H1 (cell line): ENCODE data around the gene WTIP. TPM values are rescaled to one million over a fixed set of nuclear protein-coding genes. Genes with fewer than 3 reads are reported as not detected.

Source experiments
- CTCF ChIA-PET: fragments of 300-600 bp; sonication (Branson Sonifier 250); formaldehyde crosslinking; loops from one replicate; lab custom pipeline; 2021; ENCODE audit not compliant: partially characterized antibody; lab: Charles Lee
- POLR2A ChIA-PET: fragments of 300-600 bp; sonication (Branson Sonifier 250); formaldehyde crosslinking; loops from one replicate; lab custom pipeline; 2021; ENCODE audit warnings: inconsistent platforms; ENCODE audit not compliant: partially characterized antibody; lab: Charles Lee
- DNase-seq, 2 experiments: peaks; one replicate each; pipeline versions ENCODE4 v3.0.0 to v3.0.0-alpha.2; 2010 to 2022; ENCODE audit warnings: low spot score in 2 of 2, low read depth in 1 of 2, mixed read lengths in 1 of 2
- FAIRE-seq: peaks from 2 replicates; lab custom pipeline; 2011; peaks lifted over from hg19 to GRCh38; lab: Jason Lieb, UNC
- H2AFZ ChIP-seq: 2 replicates; pipeline ENCODE4 v1.8.1; 2012; ENCODE audit warnings: low read length, inconsistent platforms
- H2AK5ac ChIP-seq: 2 replicates; pipeline ENCODE4 v1.6.1; 2013; ENCODE audit warnings: low read depth, low read length
- H2BK120ac ChIP-seq: replicated peaks from 2 replicates; pipeline ENCODE3; 2013; ENCODE audit warnings: low read depth, low read length, inconsistent platforms
- H2BK12ac ChIP-seq: 2 replicates; pipeline ENCODE4 v1.6.1; 2013; ENCODE audit warnings: low read depth, low read length
- H2BK15ac ChIP-seq: 2 replicates; pipeline ENCODE4 v1.6.1; 2013; ENCODE audit warnings: low read length
- H2BK20ac ChIP-seq: 2 replicates; pipeline ENCODE4 v1.6.1; 2013; ENCODE audit warnings: low read length
- H2BK5ac ChIP-seq: 2 replicates; pipeline ENCODE4 v1.6.1; 2013; ENCODE audit warnings: low read depth, low read length
- H3K14ac ChIP-seq: 2 replicates; pipeline ENCODE4 v1.6.1; 2013; ENCODE audit warnings: inconsistent platforms; ENCODE audit not compliant: insufficient read length
- H3K18ac ChIP-seq: 2 replicates; pipeline ENCODE4 v1.6.1; 2013; ENCODE audit warnings: low read length; ENCODE audit errors: extremely low read depth
- H3K23ac ChIP-seq: 2 replicates; pipeline ENCODE4 v1.6.1; 2013; ENCODE audit warnings: inconsistent platforms; ENCODE audit not compliant: insufficient read length
- H3K23me2 ChIP-seq: 2 replicates; pipeline ENCODE4 v1.6.1; 2013; ENCODE audit warnings: low read depth, low read length
- H3K27ac ChIP-seq: 2 replicates; pipeline ENCODE4 v1.6.1; 2011; ENCODE audit warnings: low read depth, low read length, inconsistent platforms
- H3K27me3 ChIP-seq, 4 experiments: replicated peaks in 1 of 4; 1 replicate in 1 of 4; 2 replicates in 3 of 4; pipeline versions ENCODE4 v1.6.1 to v1.8.1; 2011 to 2013; ENCODE audit warnings: low read length in 3 of 4, mild to moderate bottlenecking in 3 of 4, inconsistent platforms in 2 of 4, mixed read lengths in 2 of 4, moderate library complexity in 1 of 4; ENCODE audit not compliant: control insufficient read depth in 3 of 4, insufficient read depth in 3 of 4; ENCODE audit errors: extremely low read depth in 1 of 4
- H3K36me3 ChIP-seq, 4 experiments: 2 replicates each; pipeline versions ENCODE4 v1.6.1 to v1.8.1; 2011 to 2013; ENCODE audit warnings: mild to moderate bottlenecking in 4 of 4, low read length in 3 of 4, moderate library complexity in 2 of 4, control low read depth in 1 of 4, inconsistent platforms in 1 of 4; ENCODE audit not compliant: insufficient read depth in 4 of 4, control insufficient read depth in 2 of 4
- H3K4ac ChIP-seq: replicated peaks from 2 replicates; pipeline ENCODE3; 2013; ENCODE audit warnings: low read length, low read depth, mixed read lengths, inconsistent platforms; ENCODE audit not compliant: insufficient read length
- H3K4me1 ChIP-seq, 4 experiments: replicated peaks in 1 of 4; 1 replicate in 1 of 4; 2 replicates in 3 of 4; pipeline versions ENCODE4 v1.6.1 to v1.8.1; 2011 to 2013; ENCODE audit warnings: low read length in 3 of 4, inconsistent platforms in 2 of 4, mixed read lengths in 1 of 4; ENCODE audit not compliant: insufficient read depth in 4 of 4, control insufficient read depth in 3 of 4
- H3K4me2 ChIP-seq, 2 experiments: 2 replicates each; pipeline versions ENCODE4 v1.6.1 to v1.8.1; 2011 to 2013; ENCODE audit warnings: low read depth in 2 of 2, low read length in 2 of 2, control low read depth in 1 of 2, inconsistent platforms in 1 of 2, mild to moderate bottlenecking in 1 of 2; ENCODE audit not compliant: insufficient read depth in 1 of 2
- H3K4me3 ChIP-seq, 4 experiments: fragments of 200-600, 300-600 bp in 1 of 4; sonication (generic), shearing (Covaris generic), sonication (Bioruptor Twin) in 1 of 4; 2 replicates each; pipeline versions ENCODE4 v1.5.1 to v1.8.1; 2011 to 2016; ENCODE audit warnings: low read length in 4 of 4, low read depth in 3 of 4, control low read depth in 2 of 4, inconsistent platforms in 2 of 4, mild to moderate bottlenecking in 2 of 4, mixed read lengths in 1 of 4, moderate library complexity in 1 of 4; ENCODE audit not compliant: insufficient read depth in 2 of 4; ENCODE audit errors: extremely low read depth in 1 of 4
- H3K56ac ChIP-seq: replicated peaks from 2 replicates; pipeline ENCODE3; 2013; ENCODE audit warnings: low read depth, mild to moderate bottlenecking, mixed read lengths, low read length, inconsistent platforms; ENCODE audit not compliant: insufficient read length
- H3K79me1 ChIP-seq: 2 replicates; pipeline ENCODE4 v1.6.1; 2013; ENCODE audit warnings: low read depth, low read length, control low read depth
- H3K79me2 ChIP-seq, 2 experiments: 2 replicates each; pipeline versions ENCODE4 v1.6.1 to v1.8.1; 2012 to 2013; ENCODE audit warnings: low read length in 2 of 2, mild to moderate bottlenecking in 2 of 2, inconsistent platforms in 1 of 2; ENCODE audit not compliant: insufficient read depth in 2 of 2, control insufficient read depth in 1 of 2
- H3K9ac ChIP-seq, 4 experiments: replicated peaks in 1 of 4; 1 replicate in 1 of 4; 2 replicates in 3 of 4; pipeline versions ENCODE4 v1.6.1 to v1.8.1; 2011 to 2013; ENCODE audit warnings: low read depth in 3 of 4, low read length in 3 of 4, control low read depth in 2 of 4, mild to moderate bottlenecking in 2 of 4, moderate library complexity in 2 of 4, inconsistent platforms in 1 of 4; ENCODE audit errors: extremely low read depth in 1 of 4
- H3K9me3 ChIP-seq, 2 experiments: 2 replicates each; pipeline versions ENCODE4 v1.6.1 to v1.8.1; 2012 to 2013; ENCODE audit warnings: mild to moderate bottlenecking in 2 of 2, moderate library complexity in 2 of 2, control low read depth in 1 of 2, inconsistent platforms in 1 of 2, low read depth in 1 of 2, low read length in 1 of 2, mixed read lengths in 1 of 2; ENCODE audit not compliant: insufficient read depth in 2 of 2
- H4K20me1 ChIP-seq, 2 experiments: replicated peaks in 1 of 2; 2 replicates each; pipeline versions ENCODE3 to v1.8.1; 2011 to 2013; ENCODE audit warnings: inconsistent platforms in 2 of 2, low read length in 2 of 2, mild to moderate bottlenecking in 1 of 2; ENCODE audit not compliant: insufficient read depth in 2 of 2, control insufficient read depth in 1 of 2
- H4K5ac ChIP-seq: 2 replicates; pipeline ENCODE4 v1.6.1; 2013; ENCODE audit warnings: low read length, low read depth, mixed read lengths, inconsistent platforms; ENCODE audit not compliant: insufficient read length
- H4K8ac ChIP-seq: 2 replicates; pipeline ENCODE4 v1.8.0; 2013; ENCODE audit warnings: mild to moderate bottlenecking, moderate library complexity, low read length, inconsistent platforms; ENCODE audit not compliant: insufficient read depth; ENCODE audit errors: extremely low read depth
- H4K91ac ChIP-seq: replicated peaks from 2 replicates; pipeline ENCODE3; 2013; ENCODE audit warnings: low read length, mixed read lengths, inconsistent platforms; ENCODE audit not compliant: insufficient read length
- ASH2L ChIP-seq: fragments of 200-600, 300-600 bp; sonication (generic); IDR thresholded peaks from one replicate; pipeline ENCODE4 v1.7.1; 2017; ENCODE audit warnings: low read length
- BRCA1 ChIP-seq: IDR thresholded peaks from 2 replicates; pipeline ENCODE4 v1.6.1; 2012; ENCODE audit warnings: low read depth, low read length, improper control_type of control experiment
- CHD1 ChIP-seq: IDR thresholded peaks from 2 replicates; pipeline ENCODE4 v1.6.1; 2012; ENCODE audit warnings: low read depth, low read length, improper control_type of control experiment
- JUND ChIP-seq: IDR thresholded peaks from 2 replicates; pipeline ENCODE4 v1.6.1; 2011; ENCODE audit warnings: mild to moderate bottlenecking, improper control_type of control experiment, low read length
- RFX5 ChIP-seq: IDR thresholded peaks from 2 replicates; pipeline ENCODE4 v1.6.1; 2011; ENCODE audit warnings: low read depth, low read length, improper control_type of control experiment, borderline replicate concordance
- SRF ChIP-seq: IDR thresholded peaks from 2 replicates; pipeline ENCODE4 v1.6.1; 2011; ENCODE audit warnings: mild to moderate bottlenecking, low read depth, low read length, moderate library complexity
- WGBS, 2 experiments: shearing (Covaris generic) in 1 of 2; methylation state at CpG; one replicate each; pipeline versions ENCODE4 v1.1.6 to v1.1.7; 2013 to 2015; ENCODE audit warnings: low lambda C conversion rate in 2 of 2, mixed read lengths in 2 of 2, inconsistent platforms in 1 of 2, low coverage in 1 of 2, missing lambda C conversion rate in 1 of 2; ENCODE audit not compliant: insufficient replicate concordance in 2 of 2, insufficient coverage in 1 of 2, insufficient read length in 1 of 2; ENCODE audit errors: extremely low coverage in 1 of 2, missing lambda C conversion rate in 1 of 2; 5-methylcytosine and 5-hydroxymethylcytosine counted together
- polyA plus RNA-seq, 7 experiments: library from polyadenylated mRNA; depleted of rRNA in 3 of 7; stranded (reverse) in 5 of 7; unstranded in 2 of 7; fragments of >200 nt in 5 of 7; fragments of 200-250 nt in 2 of 7; gene quantifications; 1 replicate in 5 of 7; 2 replicates in 1 of 7; 4 replicates in 1 of 7; pipeline versions ENCODE4 v1.2.1 to v1.2.3, GENCODE V29; 2011 to 2013; ENCODE audit warnings: missing spikeins in 2 of 7, mixed read lengths in 2 of 7
- total RNA-seq: library from RNA; stranded (reverse); fragmentation: NEBNext Ultra II Directional; extraction: Animal tissue kit (Norgen Biotek cat#: 25700); gene quantifications from 2 replicates; pipeline ENCODE4 v1.2.1, GENCODE V29; 2021

Gene WTIP
- total and polyA plus RNA-seq, 2 of the 8 experiments (the other 6 are each of a cell fraction or from before 2014, with no cell fraction given): 8.7 to 15.4 TPM

- H2BK20ac ChIP-seq: no peak overlapping the region
- H3K79me1 ChIP-seq: no peaks in the 10 kb centered on the region
- H3K9ac ChIP-seq: no peak overlapping the region
- 62% methylated on average over 2 of the region's 2 CpGs; no CpG with 5 or more reads in 1 of the 2 experiments for WGBS, 2 experiments
- no peaks in the 10 kb centered on the region for H3K36me3 ChIP-seq
- DNase-seq (no peak), FAIRE-seq (no peak)
- peaks cover 0 to 1% (median 0%) of the 10 kb centered on the region in 4 experiments; a peak in 1 of 7 replicates for H3K27me3 ChIP-seq
- no peak overlapping the region for H4K5ac ChIP-seq
- H3K79me2 ChIP-seq: no peaks in the 10 kb centered on the region
- H3K4me2 ChIP-seq: no peak overlapping the region
- no peak overlapping the region for H3K27ac ChIP-seq
- no peak overlapping the region for H2BK120ac ChIP-seq
- H2AFZ ChIP-seq: no peak overlapping the region
- H3K4me1 ChIP-seq: no peaks in the 10 kb centered on the region
- H2BK15ac ChIP-seq: no peak overlapping the region
- H2BK12ac ChIP-seq: no peak overlapping the region
- no peaks in the 10 kb centered on the region for H4K20me1 ChIP-seq
- H2AK5ac ChIP-seq: no peak overlapping the region
- peaks cover 19% of the 10 kb centered on the region in 2 experiments for H3K9me3 ChIP-seq
- ChIA-PET POLR2A (no interaction called here), CTCF (no interaction called here)
- no peak overlapping the region for H4K8ac ChIP-seq
- no peak overlapping the region for H3K18ac ChIP-seq
- H3K14ac ChIP-seq: no peak overlapping the region
- no peak overlapping the region for H4K91ac ChIP-seq
- no peak overlapping the region for H3K4ac ChIP-seq
- H2BK5ac ChIP-seq: no peak overlapping the region
- no peak overlapping the region for H3K56ac ChIP-seq
- H3K23me2 ChIP-seq: no peaks in the 10 kb centered on the region
- no peak overlapping the region for H3K23ac ChIP-seq
- no peak overlapping the region for H3K4me3 ChIP-seq
- TF ChIP-seq RFX5: no peak
- TF ChIP-seq ASH2L: no peak
- TF ChIP-seq CHD1: no peak
- no peak for TF ChIP-seq BRCA1
- TF ChIP-seq JUND: no peak
- no peak for TF ChIP-seq SRF
These were observed 57.8 kb downstream of the WTIP start for GRCh38 chr19:34539396-34539795.
